ENCODE measurements around the gene ZNF280D.

The ZNF280D gene

GRCh38 chr15:56744701-56745683, 11.7 kb upstream of the ZNF280D start:
- no peak for TF ChIP-seq POLR2AphosphoS5 (IDR thresholded peaks at IDR 0.05; ENCODE audit: low read depth, low read length)
- no peak for TF ChIP-seq POLR2A (IDR thresholded peaks at IDR 0.05; ENCODE audit: low read depth, low read length)
- no peak for TF ChIP-seq TAF1 (IDR thresholded peaks at IDR 0.05; ENCODE audit: borderline replicate concordance, low read depth, low read length)
- DNase-seq (ENCODE audit: insufficient read length) = no peak
- no peak for FAIRE-seq

GRCh38 chr15:56741541-56741940, 8.2 kb upstream of the ZNF280D start:
- DNase-seq (ENCODE audit: insufficient read length) (no peak), FAIRE-seq (no peak)
- TF ChIP-seq TAF1 (IDR thresholded peaks at IDR 0.05; ENCODE audit: borderline replicate concordance, low read depth, low read length) (no peak), POLR2AphosphoS5 (IDR thresholded peaks at IDR 0.05; ENCODE audit: low read depth, low read length) (no peak), POLR2A (IDR thresholded peaks at IDR 0.05; ENCODE audit: low read depth, low read length) (no peak)

- FAIRE-seq = no peak
- DNase-seq (ENCODE audit: insufficient read length) = no peak
- no peak for TF ChIP-seq TAF1 (IDR thresholded peaks at IDR 0.05; ENCODE audit: borderline replicate concordance, low read depth, low read length)
- no peak for TF ChIP-seq POLR2A (IDR thresholded peaks at IDR 0.05; ENCODE audit: low read depth, low read length)
- no peak for TF ChIP-seq POLR2AphosphoS5 (IDR thresholded peaks at IDR 0.05; ENCODE audit: low read depth, low read length)
These were observed 6.8 kb upstream of the ZNF280D start for GRCh38 chr15:56739964-56740640.

GRCh38 chr15:56739474-56739873, 6.2 kb upstream of the ZNF280D start:
- FAIRE-seq (no peak), DNase-seq (ENCODE audit: insufficient read length) (no peak)
- no peak for TF ChIP-seq POLR2AphosphoS5 (IDR thresholded peaks at IDR 0.05; ENCODE audit: low read depth, low read length)
- no peak for TF ChIP-seq TAF1 (IDR thresholded peaks at IDR 0.05; ENCODE audit: borderline replicate concordance, low read depth, low read length)
- TF ChIP-seq POLR2A (IDR thresholded peaks at IDR 0.05; ENCODE audit: low read depth, low read length) = no peak

- FAIRE-seq = no peak
- TF ChIP-seq POLR2A (IDR thresholded peaks at IDR 0.05; ENCODE audit: low read depth, low read length) (no peak), TAF1 (IDR thresholded peaks at IDR 0.05; ENCODE audit: borderline replicate concordance, low read depth, low read length) (no peak), POLR2AphosphoS5 (IDR thresholded peaks at IDR 0.05; ENCODE audit: low read depth, low read length) (no peak)
- no peak for DNase-seq (ENCODE audit: insufficient read length)
These were observed 4.5 kb upstream of the ZNF280D start for GRCh38 chr15:56737791-56738190.

GRCh38 chr15:56736881-56737707, 3.8 kb upstream of the ZNF280D start:
- TF ChIP-seq TAF1 (IDR thresholded peaks at IDR 0.05; ENCODE audit: borderline replicate concordance, low read depth, low read length) (no peak), POLR2AphosphoS5 (IDR thresholded peaks at IDR 0.05; ENCODE audit: low read depth, low read length) (no peak), POLR2A (IDR thresholded peaks at IDR 0.05; ENCODE audit: low read depth, low read length) (no peak)
- no peak for DNase-seq (ENCODE audit: insufficient read length)
- no peak for FAIRE-seq

- DNase-seq (ENCODE audit: insufficient read length) (no peak), FAIRE-seq (no peak)
- no peak for TF ChIP-seq POLR2A (IDR thresholded peaks at IDR 0.05; ENCODE audit: low read depth, low read length)
- no peak for TF ChIP-seq POLR2AphosphoS5 (IDR thresholded peaks at IDR 0.05; ENCODE audit: low read depth, low read length)
- TF ChIP-seq TAF1 (IDR thresholded peaks at IDR 0.05; ENCODE audit: borderline replicate concordance, low read depth, low read length) = no peak
These were observed 3.0 kb upstream of the ZNF280D start for GRCh38 chr15:56736308-56736707.

- DNase-seq (ENCODE audit: insufficient read length) (no peak), FAIRE-seq (no peak)
- no peak for TF ChIP-seq POLR2A (IDR thresholded peaks at IDR 0.05; ENCODE audit: low read depth, low read length)
- no peak for TF ChIP-seq TAF1 (IDR thresholded peaks at IDR 0.05; ENCODE audit: borderline replicate concordance, low read depth, low read length)
- TF ChIP-seq POLR2AphosphoS5 (IDR thresholded peaks at IDR 0.05; ENCODE audit: low read depth, low read length) = no peak
These were observed 2.3 kb upstream of the ZNF280D start for GRCh38 chr15:56735589-56735988.

GRCh38 chr15:56734013-56734635, 815 bp upstream of the ZNF280D start:
- TF ChIP-seq TAF1 (IDR thresholded peaks at IDR 0.05; ENCODE audit: borderline replicate concordance, low read depth, low read length) (no peak), POLR2A (IDR thresholded peaks at IDR 0.05; ENCODE audit: low read depth, low read length) (no peak), POLR2AphosphoS5 (IDR thresholded peaks at IDR 0.05; ENCODE audit: low read depth, low read length) (no peak)
- FAIRE-seq = no peak
- DNase-seq (ENCODE audit: insufficient read length) = no peak

GRCh38 chr15:56732886-56733135, 498 bp downstream of the ZNF280D start:
- no peak for TF ChIP-seq POLR2AphosphoS5 (IDR thresholded peaks at IDR 0.05; ENCODE audit: low read depth, low read length)
- TF ChIP-seq POLR2A (IDR thresholded peaks at IDR 0.05; ENCODE audit: low read depth, low read length) = no peak
- TF ChIP-seq TAF1 (IDR thresholded peaks at IDR 0.05; ENCODE audit: borderline replicate concordance, low read depth, low read length) = no peak
- FAIRE-seq = peak; percentile 30

More at GRCh38 chr15:56732886-56733135, 498 bp downstream of the ZNF280D start:
- no peak for DNase-seq (ENCODE audit: insufficient read length)

All from GM12892 (cell line).